Hepatocyte (in vitro differentiated cells): Measurements from ENCODE around the gene ARMCX1. TPM values are rescaled to one million over a fixed set of nuclear protein-coding genes. Genes with fewer than 3 reads are reported as not detected.
"Not testable (repeated sequence)": the region's sequence is repeated elsewhere in the genome, so short reads cannot be mapped to it uniquely, and the experiment has no call there.

Source experiments
- DNase-seq: peaks from one replicate; pipeline ENCODE4 v3.0.0-alpha.2; 2016; ENCODE audit warnings: low spot score
- H2AFZ ChIP-seq: fragments of 200-600 bp; sonication (generic); 2 replicates; pipeline ENCODE4 v1.6.0; 2016; ENCODE audit warnings: antibody characterized with exemption, mild to moderate bottlenecking
- H3K27ac ChIP-seq: fragments of 200-600 bp; sonication (generic); 2 replicates; pipeline ENCODE4 v1.5.1; 2016; ENCODE audit warnings: mild to moderate bottlenecking
- H3K27me3 ChIP-seq: fragments of 200-600 bp; sonication (generic); 2 replicates; pipeline ENCODE4 v1.6.1; 2016
- H3K36me3 ChIP-seq: fragments of 200-600 bp; sonication (generic); replicated peaks from 2 replicates; pipeline ENCODE4 v1.5.1; 2016; ENCODE audit warnings: low read depth; ENCODE audit not compliant: insufficient read depth
- H3K4me1 ChIP-seq: fragments of 200-600 bp; sonication (generic); 2 replicates; pipeline ENCODE4 v1.5.1; 2016; ENCODE audit warnings: mild to moderate bottlenecking, moderate library complexity; ENCODE audit not compliant: insufficient read depth
- H3K4me2 ChIP-seq: fragments of 200-600 bp; sonication (generic); 2 replicates; pipeline ENCODE4 v1.6.0; 2016
- H3K4me3 ChIP-seq: fragments of 200-600 bp; sonication (generic); 2 replicates; pipeline ENCODE4 v1.5.1; 2016; ENCODE audit warnings: mild to moderate bottlenecking
- H3K79me2 ChIP-seq: fragments of 200-600 bp; sonication (generic); 2 replicates; pipeline ENCODE4 v1.6.0; 2017; ENCODE audit warnings: mild to moderate bottlenecking
- H3K9me2 ChIP-seq: fragments of 200-600 bp; sonication (generic); replicated peaks from 2 replicates; pipeline ENCODE4 v1.6.0; 2017; ENCODE audit warnings: mild to moderate bottlenecking; ENCODE audit not compliant: insufficient read depth
- H3K9me3 ChIP-seq: fragments of 200-600 bp; sonication (generic); 2 replicates; pipeline ENCODE4 v1.5.1; 2016; ENCODE audit warnings: low read depth, mild to moderate bottlenecking
- H4K20me1 ChIP-seq: fragments of 200-600 bp; sonication (generic); 2 replicates; pipeline ENCODE4 v1.6.0; 2016; ENCODE audit warnings: mild to moderate bottlenecking; ENCODE audit not compliant: insufficient read depth, poor library complexity, severe bottlenecking
- CTCF ChIP-seq: fragments of 200-600 bp; sonication (generic); IDR thresholded peaks from 2 replicates; pipeline ENCODE4 v1.5.1; 2016; ENCODE audit warnings: antibody characterized with exemption, mild to moderate bottlenecking; ENCODE audit not compliant: poor library complexity
- EZH2 ChIP-seq: fragments of 200-600 bp; sonication (generic); IDR thresholded peaks from 2 replicates; pipeline ENCODE4 v1.6.1; 2016; ENCODE audit warnings: antibody characterized with exemption, mild to moderate bottlenecking, borderline replicate concordance
- EZH2phosphoT487 ChIP-seq: fragments of 200-600 bp; sonication (generic); IDR thresholded peaks from one replicate; pipeline ENCODE4 v1.6.1; 2018; ENCODE audit warnings: antibody characterized with exemption, mild to moderate bottlenecking, low read depth, moderate library complexity; ENCODE audit not compliant: unreplicated experiment, severe bottlenecking
- WGBS: methylation state at CpG from one replicate; pipeline ENCODE4 v1.1.6; 2016; ENCODE audit warnings: low lambda C conversion rate; ENCODE audit errors: missing lambda C conversion rate; 5-methylcytosine and 5-hydroxymethylcytosine counted together
- polyA plus RNA-seq: library from polyadenylated mRNA; unstranded; fragments of >200 nt; fragmentation: Nextera tagmentation; extraction: Ambion mirVana; gene quantifications from 2 replicates; pipeline ENCODE4 v1.2.1, GENCODE V29; 2016
- total RNA-seq: library from RNA; depleted of rRNA; stranded (reverse); fragments of >200 nt; gene quantifications from 2 replicates; pipeline ENCODE4 v1.2.3, GENCODE V29; 2014

Gene ARMCX1
- total and polyA plus RNA-seq, 2 experiments from 2014 or later: 35.2 to 62.4 TPM

- H3K9me3 ChIP-seq: no peaks in the 10 kb centered on the region
- peaks cover 6% of the 10 kb centered on the region for H3K4me1 ChIP-seq
- peak overlapping the region; percentile 30 for H3K4me3 ChIP-seq
- no peaks in the 10 kb centered on the region for H4K20me1 ChIP-seq
- no peaks in the 10 kb centered on the region for H3K27me3 ChIP-seq
- WGBS: 61% methylated on average over 8 of the region's 10 CpGs
- H3K27ac ChIP-seq: no peak overlapping the region
- DNase-seq: no peak
- peak overlapping the region; percentile 50 for H2AFZ ChIP-seq
- H3K79me2 ChIP-seq: no peaks in the 10 kb centered on the region
- TF ChIP-seq EZH2phosphoT487: no peak
- no peak for TF ChIP-seq CTCF
- TF ChIP-seq EZH2: no peak
- H3K36me3 ChIP-seq: no peaks in the 10 kb centered on the region
- H3K4me2 ChIP-seq: peak overlapping the region; percentile 74
- no peaks in the 10 kb centered on the region for H3K9me2 ChIP-seq
Measured at GRCh38 chrX:101551380-101551767, 1.0 kb downstream of the ARMCX1 start.

- no peaks in the 10 kb centered on the region for H3K36me3 ChIP-seq
- H3K4me2 ChIP-seq: no peak overlapping the region
- H3K9me3 ChIP-seq: no peaks in the 10 kb centered on the region
- no peak overlapping the region for H2AFZ ChIP-seq
- peaks cover 6% of the 10 kb centered on the region for H3K4me1 ChIP-seq
- H3K27ac ChIP-seq: no peak overlapping the region
- 94% methylated on average over 23 of the region's 23 CpGs for WGBS
- no peaks in the 10 kb centered on the region for H3K79me2 ChIP-seq
- TF ChIP-seq EZH2: no peak
- TF ChIP-seq CTCF: no peak
- no peak for TF ChIP-seq EZH2phosphoT487
- H3K4me3 ChIP-seq: no peak overlapping the region
- no peak for DNase-seq
- no peaks in the 10 kb centered on the region for H3K9me2 ChIP-seq
- no peaks in the 10 kb centered on the region for H3K27me3 ChIP-seq
- H4K20me1 ChIP-seq: no peaks in the 10 kb centered on the region
Measured at GRCh38 chrX:101552714-101553113, 2.4 kb downstream of the ARMCX1 start.

DNA sequence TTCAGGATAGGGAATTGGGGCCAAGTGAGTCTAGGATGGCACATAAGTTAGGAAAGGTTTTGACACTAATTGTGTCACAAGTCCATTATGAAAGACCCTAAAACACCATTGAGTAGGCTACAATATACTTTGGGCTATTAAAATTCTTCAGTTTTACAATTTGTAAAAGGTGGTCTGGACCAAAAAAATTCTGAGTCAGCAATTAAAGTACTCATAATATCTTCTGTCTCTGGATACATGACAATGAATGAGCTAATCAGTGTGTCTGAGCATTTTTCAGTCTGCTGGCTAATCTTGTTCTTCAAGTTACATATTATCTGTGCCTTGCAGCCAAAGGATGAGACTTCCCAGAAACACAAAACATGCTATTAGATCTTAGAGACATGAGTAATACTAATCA, 14.3 kb downstream of the ARMCX1 start:
- H3K27me3 ChIP-seq: no peaks in the 10 kb centered on the region
- H3K27ac ChIP-seq: no peak overlapping the region
- TF ChIP-seq EZH2 (no peak), CTCF (no peak), EZH2phosphoT487 (no peak)
- no peaks in the 10 kb centered on the region for H3K4me1 ChIP-seq
- no peak overlapping the region for H2AFZ ChIP-seq
- H3K9me3 ChIP-seq: no peaks in the 10 kb centered on the region
- H3K36me3 ChIP-seq: no peaks in the 10 kb centered on the region
- H3K4me3 ChIP-seq: no peak overlapping the region
- no peaks in the 10 kb centered on the region for H3K9me2 ChIP-seq
- H3K79me2 ChIP-seq: no peaks in the 10 kb centered on the region
- DNase-seq: no peak
- no peaks in the 10 kb centered on the region for H4K20me1 ChIP-seq
- H3K4me2 ChIP-seq: no peak overlapping the region

GRCh38 chrX:101595739-101596419, 45.5 kb downstream of the ARMCX1 start:
- H3K36me3 ChIP-seq: no peaks in the 10 kb centered on the region
- no peak for TF ChIP-seq EZH2phosphoT487
- TF ChIP-seq CTCF: peak; percentile 64
- no peak overlapping the region for H3K4me2 ChIP-seq
- no peaks in the 10 kb centered on the region for H3K9me3 ChIP-seq
- H3K4me1 ChIP-seq: no peaks in the 10 kb centered on the region
- no peak overlapping the region for H3K27ac ChIP-seq
- H3K4me3 ChIP-seq: no peak overlapping the region
- H2AFZ ChIP-seq: no peak overlapping the region
- H3K27me3 ChIP-seq: no peaks in the 10 kb centered on the region
- H3K79me2 ChIP-seq: no peaks in the 10 kb centered on the region
- DNase-seq: peak; percentile 78
- WGBS: 30% methylated on average over 5 of the region's 5 CpGs
- H4K20me1 ChIP-seq: no peaks in the 10 kb centered on the region
- H3K9me2 ChIP-seq: no peaks in the 10 kb centered on the region

DNA sequence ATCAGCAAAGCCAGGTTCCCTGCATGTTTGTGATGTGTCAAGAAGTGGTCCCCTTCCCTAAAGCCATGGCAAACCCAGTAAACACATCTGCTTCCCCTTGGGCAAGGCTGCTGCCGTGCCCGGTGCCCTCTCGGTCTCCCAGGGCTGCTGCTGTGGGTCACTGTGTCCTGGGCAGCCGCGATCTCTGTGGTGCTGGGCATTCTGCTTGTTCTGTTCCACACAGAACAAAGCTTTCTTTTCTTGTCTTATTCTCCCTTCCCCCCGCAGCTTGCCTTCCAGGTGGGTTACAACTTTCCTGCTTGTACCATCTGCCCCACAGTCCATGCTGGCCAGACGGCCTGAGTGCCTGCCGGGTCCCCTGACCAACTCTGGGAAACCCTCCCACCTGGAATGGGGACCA, 49.2 kb downstream of the ARMCX1 start:
- H3K27ac ChIP-seq, H3K79me2 ChIP-seq, H3K4me3 ChIP-seq, H3K27me3 ChIP-seq, H2AFZ ChIP-seq, H3K9me3 ChIP-seq, H3K9me2 ChIP-seq, DNase-seq, H4K20me1 ChIP-seq, H3K4me2 ChIP-seq, H3K36me3 ChIP-seq, H3K4me1 ChIP-seq: not testable (repeated sequence)
- 90% methylated on average over 5 of the region's 8 CpGs for WGBS
